IMR-90 (cell line): ENCODE measurements around the gene KLHL14. TPM values are rescaled to one million over a fixed set of nuclear protein-coding genes. Genes with fewer than 3 reads are reported as not detected.

Experiments
- ATAC-seq: fragments of 200-7000 bp; cut with Tn5 transposase; 2 replicates; pipeline ENCODE4 v1.9.1; 2020; ENCODE audit warnings: low read depth, mild to moderate bottlenecking, moderate library complexity
- BruUV-seq: library from RNA; stranded (reverse); fragments of 400-500 nt; replicated peaks from 2 replicates; lab custom pipeline; 2021; lab: Mats Ljungman, UMichigan
- CTCF ChIA-PET: fragments of 300-600 bp; formaldehyde crosslinking; extraction: SDS; loops from one replicate; lab custom pipeline; 2021; ENCODE audit warnings: antibody characterized with exemption; lab: Yijun Ruan, JAX
- POLR2A ChIA-PET: fragments of 300-600 bp; sonication (Branson Sonifier 250); formaldehyde crosslinking; loops from one replicate; lab custom pipeline; 2022; ENCODE audit warnings: antibody characterized with exemption; ENCODE audit not compliant: unreplicated experiment; lab: Charles Lee
- DNase-seq: peaks from one replicate; pipeline ENCODE4 v3.0.0; 2013
- H2AFZ ChIP-seq: replicated peaks from 2 replicates; pipeline ENCODE3; 2013; ENCODE audit warnings: low read length, mild to moderate bottlenecking; ENCODE audit not compliant: poor library complexity
- H2AK5ac ChIP-seq: 2 replicates; pipeline ENCODE4 v1.6.1; 2013; ENCODE audit warnings: low read depth, low read length, inconsistent platforms
- H2AK9ac ChIP-seq: replicated peaks from 2 replicates; pipeline ENCODE3; 2013; ENCODE audit warnings: mild to moderate bottlenecking, low read depth, low read length, moderate library complexity; ENCODE audit not compliant: poor library complexity
- H2BK120ac ChIP-seq: 2 replicates; pipeline ENCODE4 v1.6.1; 2013; ENCODE audit warnings: low read depth, low read length, inconsistent platforms
- H2BK15ac ChIP-seq: 3 replicates; pipeline ENCODE4 v1.6.1; 2013; ENCODE audit warnings: low read depth, low read length, inconsistent platforms
- H2BK20ac ChIP-seq: 2 replicates; pipeline ENCODE4 v1.6.1; 2013; ENCODE audit warnings: low read depth, mild to moderate bottlenecking, inconsistent platforms, low read length, moderate library complexity
- H2BK5ac ChIP-seq: 2 replicates; pipeline ENCODE4 v1.6.1; 2013; ENCODE audit warnings: mild to moderate bottlenecking, low read depth, low read length, inconsistent platforms; ENCODE audit not compliant: poor library complexity, severe bottlenecking
- H3K14ac ChIP-seq: replicated peaks from 2 replicates; pipeline ENCODE4 v1.6.1; 2013; ENCODE audit warnings: low read depth, low read length, inconsistent platforms
- H3K18ac ChIP-seq: 2 replicates; pipeline ENCODE4 v1.6.1; 2013; ENCODE audit warnings: low read depth, low read length, control low read depth
- H3K23ac ChIP-seq: 2 replicates; pipeline ENCODE4 v1.6.1; 2013; ENCODE audit warnings: low read depth, low read length, inconsistent platforms
- H3K27ac ChIP-seq: 2 replicates; pipeline ENCODE4 v1.5.1; 2013; ENCODE audit warnings: mild to moderate bottlenecking, control low read depth, low read length; ENCODE audit not compliant: insufficient read depth
- H3K27me3 ChIP-seq: 2 replicates; pipeline ENCODE4 v1.6.1; 2013; ENCODE audit warnings: low read length; ENCODE audit not compliant: control insufficient read depth, insufficient read depth
- H3K36me3 ChIP-seq: 2 replicates; pipeline ENCODE4 v1.6.1; 2013; ENCODE audit warnings: low read length, mixed read lengths; ENCODE audit not compliant: control insufficient read depth, insufficient read depth
- H3K4ac ChIP-seq: 2 replicates; pipeline ENCODE4 v1.6.1; 2013; ENCODE audit warnings: low read depth, low read length, inconsistent platforms
- H3K4me1 ChIP-seq: 2 replicates; pipeline ENCODE4 v1.6.1; 2013; ENCODE audit warnings: low read length, mixed read lengths; ENCODE audit not compliant: control insufficient read depth, insufficient read depth
- H3K4me2 ChIP-seq: 2 replicates; pipeline ENCODE4 v1.6.1; 2013; ENCODE audit warnings: low read depth, mild to moderate bottlenecking, control low read depth, low read length, moderate library complexity
- H3K4me3 ChIP-seq: 2 replicates; pipeline ENCODE4 v1.5.1; 2013; ENCODE audit warnings: low read depth, mild to moderate bottlenecking, control low read depth, low read length, moderate library complexity; ENCODE audit not compliant: insufficient read depth
- H3K56ac ChIP-seq: 2 replicates; pipeline ENCODE4 v1.6.1; 2013; ENCODE audit warnings: low read length, inconsistent platforms; ENCODE audit not compliant: insufficient read depth; ENCODE audit errors: extremely low read depth
- H3K79me1 ChIP-seq, 2 experiments: 2 replicates each; pipeline ENCODE4 v1.6.1; 2013; ENCODE audit warnings: low read length in 2 of 2, inconsistent platforms in 1 of 2, low read depth in 1 of 2
- H3K9ac ChIP-seq: 2 replicates; pipeline ENCODE4 v1.6.1; 2013; ENCODE audit warnings: low read depth, low read length, control low read depth
- H3K9me1 ChIP-seq: 2 replicates; pipeline ENCODE4 v1.6.1; 2013; ENCODE audit warnings: low read length, inconsistent platforms; ENCODE audit not compliant: insufficient read depth
- H3K9me3 ChIP-seq: 2 replicates; pipeline ENCODE4 v1.6.1; 2013; ENCODE audit warnings: low read length; ENCODE audit not compliant: control insufficient read depth, insufficient read depth
- H4K20me1 ChIP-seq: 2 replicates; pipeline ENCODE4 v1.6.1; 2013; ENCODE audit warnings: low read length, inconsistent platforms; ENCODE audit not compliant: insufficient read depth
- H4K5ac ChIP-seq: 2 replicates; pipeline ENCODE4 v1.6.1; 2013; ENCODE audit warnings: mild to moderate bottlenecking, low read depth, low read length, control low read depth
- H4K8ac ChIP-seq, 2 experiments: 2 replicates each; pipeline ENCODE4 v1.6.1; 2013; ENCODE audit warnings: low read depth in 2 of 2, low read length in 2 of 2, control low read depth in 1 of 2, inconsistent platforms in 1 of 2
- H4K91ac ChIP-seq: 2 replicates; pipeline ENCODE4 v1.6.1; 2013; ENCODE audit warnings: low read depth, low read length, inconsistent platforms; ENCODE audit not compliant: insufficient read depth
- CEBPB ChIP-seq: IDR thresholded peaks from 2 replicates; pipeline ENCODE4 v1.6.1; 2012; ENCODE audit warnings: low read depth, low read length, improper control_type of control experiment
- CTCF ChIP-seq: conservative IDR thresholded peaks from 2 replicates; pipeline ENCODE4 v1.5.1; 2012; ENCODE audit warnings: mild to moderate bottlenecking, low read depth, low read length, improper control_type of control experiment
- MAFK ChIP-seq: IDR thresholded peaks from 2 replicates; pipeline ENCODE4 v1.6.1; 2012; ENCODE audit warnings: low read depth, low read length, improper control_type of control experiment
- MAZ ChIP-seq: IDR thresholded peaks from 2 replicates; pipeline ENCODE4 v1.6.1; 2012; ENCODE audit warnings: low read depth, mild to moderate bottlenecking, low read length, improper control_type of control experiment, moderate library complexity, borderline replicate concordance
- POLR2A ChIP-seq: IDR thresholded peaks from 2 replicates; pipeline ENCODE4 v1.6.1; 2012; ENCODE audit warnings: mild to moderate bottlenecking, low read depth, low read length
- RCOR1 ChIP-seq: IDR thresholded peaks from 2 replicates; pipeline ENCODE4 v1.6.1; 2012; ENCODE audit warnings: mild to moderate bottlenecking, low read length, improper control_type of control experiment; ENCODE audit not compliant: insufficient replicate concordance
- RFX5 ChIP-seq: IDR thresholded peaks from 2 replicates; pipeline ENCODE4 v1.8.0; 2012; ENCODE audit warnings: low read depth, mild to moderate bottlenecking, low read length, moderate library complexity
- USF2 ChIP-seq: fragments of 150-350 bp; IDR thresholded peaks from 2 replicates; pipeline ENCODE4 v1.6.1; 2017; ENCODE audit warnings: mild to moderate bottlenecking, antibody characterized with exemption, low read length, low read depth
- WGBS, 2 experiments: methylation state at CpG; one replicate each; pipeline versions ENCODE4 v1.1.5 to v1.1.7; 2013; ENCODE audit warnings: missing lambda C conversion rate in 2 of 2; ENCODE audit not compliant: insufficient read length in 1 of 2; ENCODE audit errors: extremely low coverage in 2 of 2; 5-methylcytosine and 5-hydroxymethylcytosine counted together
- dilution Hi-C: fragments of 300-500 bp; cut with HindIII; formaldehyde crosslinking; loops from one replicate; pipeline ENCODE4 v1.14.3; 2018; ENCODE audit warnings: low sequenced_read_pairs; ENCODE audit not compliant: unreplicated experiment
- in situ Hi-C: fragments of 300-500 bp; cut with MboI; formaldehyde crosslinking; loops from 3 replicates; pipeline ENCODE4 v1.14.3; 2019; ENCODE audit warnings: low sequenced_read_pairs, inconsistent platforms, mixed read lengths
- intact Hi-C: fragments of 100-400 bp; cut with micrococcal nuclease; formaldehyde crosslinking; loops from 2 replicates; pipeline ENCODE4 v1.10.0; 2022
- polyA plus RNA-seq, 3 experiments: library from polyadenylated mRNA; depleted of rRNA; stranded (reverse); fragments of >200 nt; gene quantifications; 2 replicates each; pipeline ENCODE4 v1.2.3, GENCODE V29; 2012; ENCODE audit warnings: low replicate concordance in 1 of 3
- total RNA-seq: library from RNA; depleted of rRNA; stranded (reverse); fragments of >200 nt; gene quantifications from 2 replicates; pipeline ENCODE4 v1.2.3, GENCODE V29; 2012

KLHL14 gene
- total and polyA plus RNA-seq, 2 of the 4 experiments (the other 2 are of a cell fraction): not detected

- no peak overlapping the region for H3K23ac ChIP-seq
- no peaks in the 10 kb centered on the region for H3K79me1 ChIP-seq
- CTCF ChIA-PET: interaction anchor here (1.2 kb wide), 1 partner anchor 19 kb away, joined by 3 read pairs; no protein-coding TSS in a partner anchor
- no peak overlapping the region for H3K4me3 ChIP-seq
- dilution Hi-C loops: no loop called here
- no peak overlapping the region for H4K8ac ChIP-seq
- POLR2A ChIA-PET: no interaction called here
- H3K9ac ChIP-seq: no peak overlapping the region
- H2BK15ac ChIP-seq: no peak overlapping the region
- no peak overlapping the region for H3K4me2 ChIP-seq
- no peak overlapping the region for H3K27ac ChIP-seq
- no peak overlapping the region for H2AK9ac ChIP-seq
- H2AK5ac ChIP-seq: no peak overlapping the region
- DNase-seq: no peak
- H2BK120ac ChIP-seq: no peak overlapping the region
- no peak overlapping the region for H3K56ac ChIP-seq
- no peak overlapping the region for H2BK5ac ChIP-seq
- no peaks in the 10 kb centered on the region for H3K27me3 ChIP-seq
- intact Hi-C loops: no loop called here
- no peaks in the 10 kb centered on the region for H3K36me3 ChIP-seq
- H2BK20ac ChIP-seq: no peak overlapping the region
- no peaks in the 10 kb centered on the region for H3K4me1 ChIP-seq
- no CpG with 5 or more reads among the region's 3 CpGs for WGBS, 2 experiments
- no peak for ATAC-seq
- H2AFZ ChIP-seq: no peak overlapping the region
- H3K18ac ChIP-seq: no peak overlapping the region
- H3K4ac ChIP-seq: no peak overlapping the region
- no peaks in the 10 kb centered on the region for H3K9me3 ChIP-seq
- in situ Hi-C loops: no loop called here
- H3K9me1 ChIP-seq: no peaks in the 10 kb centered on the region
- no TSS peak for BruUV-seq
- TF ChIP-seq CEBPB (no peak), MAZ (no peak), MAFK (no peak), RCOR1 (no peak), RFX5 (no peak), USF2 (no peak), POLR2A (no peak), CTCF (no peak)
- no peaks in the 10 kb centered on the region for H4K20me1 ChIP-seq
- no peak overlapping the region for H4K91ac ChIP-seq
- no peak overlapping the region for H3K14ac ChIP-seq
- H4K5ac ChIP-seq: no peak overlapping the region
These were observed 30.7 kb upstream of the KLHL14 start for GRCh38 chr18:32803568-32803967.
